ENCODE data around the gene RPUSD3. TPM values are rescaled to one million over a fixed set of nuclear protein-coding genes. Genes with fewer than 3 reads are reported as not detected.
A peak's percentile ranks its signal among the peaks of the same experiment; 100 is the strongest.
"Not testable (repeated sequence)": the region's sequence is repeated elsewhere in the genome, so short reads cannot be mapped to it uniquely, and the experiment has no call there.

RPUSD3 gene
- polyA plus RNA-seq, 2 of the 4 experiments (the other 2 are of a cell fraction) = 38.9 to 44.5 TPM

DNA sequence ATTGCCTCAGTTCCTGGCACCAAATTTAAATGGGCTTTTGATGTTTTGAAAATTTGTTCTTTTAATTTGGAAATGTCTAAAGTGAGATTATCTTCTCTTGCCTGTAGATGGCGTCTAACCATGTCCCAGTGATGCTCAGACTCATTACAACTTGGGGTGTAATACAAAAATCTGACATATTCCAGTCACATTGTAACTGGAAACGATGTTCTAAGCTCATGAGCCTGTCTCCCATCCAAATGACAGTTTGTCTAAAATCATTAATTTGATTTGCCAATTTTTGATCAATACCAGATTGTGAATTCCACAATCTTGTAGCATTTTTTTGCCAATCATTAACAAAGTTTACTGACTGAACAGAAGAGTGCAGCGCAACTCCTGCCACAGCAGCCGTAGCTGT lies 5.1 kb upstream of the RPUSD3 start:
- WGBS (ENCODE audit: missing lambda C conversion rate) = 32% methylated on average over 4 of the region's 4 CpGs
- not testable (repeated sequence) for FAIRE-seq, ATAC-seq

GRCh38 chr3:9847870-9848269 lies 4.1 kb upstream of the RPUSD3 start:
- POLR2A ChIA-PET; ATAC-seq; H3K4me1 ChIP-seq; FAIRE-seq; H3K4me2 ChIP-seq; DNase-seq (ENCODE audit: low read depth in 1 of 2, low spot score in 1 of 2); H3K27ac ChIP-seq; H3K9me3 ChIP-seq; H3K4me3 ChIP-seq: not testable (repeated sequence)
- WGBS (ENCODE audit: missing lambda C conversion rate) = 29% methylated on average over 8 of the region's 9 CpGs
- CTCF ChIA-PET = interaction anchor here (0.6 to 3.2 kb wide), 15 partner anchors 9 to 143 kb away, joined by 3 to 30 read pairs (median 5); partner anchors contain the start of gene CIDEC

More for the DNA sequence above, 5.1 kb upstream of the RPUSD3 start:
- POLR2A ChIA-PET = interaction anchor here (0.6 kb wide), 1 partner anchor 317 kb away, joined by 5 read pairs; no protein-coding TSS in a partner anchor
- H3K27ac ChIP-seq, H3K9me3 ChIP-seq, H3K4me3 ChIP-seq, H3K4me1 ChIP-seq, H3K4me2 ChIP-seq: not testable (repeated sequence)
- DNase-seq (ENCODE audit: low read depth in 1 of 2, low spot score in 1 of 2) = peak in 1 of 2 experiments; percentile 34
- CTCF ChIA-PET = interaction anchor here (0.7 to 3.2 kb wide), 21 partner anchors 9 to 142 kb away, joined by 3 to 19 read pairs (median 4); partner anchors contain the start of genes CIDEC, CRELD1 and IL17RC
- peak; percentile 70 for TF ChIP-seq CTCF (IDR thresholded peaks at IDR 0.05)
- TF ChIP-seq SMC3 (IDR thresholded peaks at IDR 0.05) = peak; percentile 70
- peak; percentile 66 to 72 for TF ChIP-seq RAD21 (conservative IDR thresholded peaks at IDR 0.05 in 1 of 2, IDR thresholded peaks at IDR 0.05 in 1 of 2)

DNA sequence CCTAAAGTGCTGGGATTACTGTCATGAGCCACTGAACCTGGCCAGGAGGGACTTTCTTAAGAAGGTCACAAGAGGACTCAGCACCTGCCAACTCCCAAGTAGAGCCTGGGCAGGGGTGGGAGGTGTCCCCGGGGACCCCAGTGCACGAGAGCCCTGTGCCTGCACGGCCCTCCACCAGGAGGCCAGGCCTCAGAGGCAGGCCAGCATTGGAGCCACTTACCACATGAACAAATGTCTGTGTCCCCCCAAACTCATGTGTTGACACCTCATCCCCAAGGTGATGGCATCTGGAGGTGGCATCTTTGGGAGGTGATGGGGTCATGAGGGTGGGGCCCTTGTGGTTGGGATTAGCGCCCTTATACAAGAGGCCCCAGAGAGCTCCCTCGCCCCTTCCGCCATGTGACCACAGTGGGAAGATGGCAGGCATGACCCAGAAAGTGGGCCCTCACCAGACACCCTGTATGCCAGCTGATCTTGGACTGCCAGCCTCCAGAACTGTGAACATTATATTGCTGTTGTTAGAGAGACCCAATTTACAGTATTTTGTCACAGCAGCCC lies 3.2 kb upstream of the RPUSD3 start:
- WGBS (ENCODE audit: missing lambda C conversion rate) = 88% methylated on average over 5 of the region's 6 CpGs
- ChIA-PET POLR2A (interaction anchor here (0.6 kb wide), 1 partner anchor 120 kb away, joined by 3 read pairs; no protein-coding TSS in a partner anchor), CTCF (interaction anchor here (0.6 to 4.9 kb wide), 8 partner anchors 14 to 131 kb away, joined by 3 to 30 read pairs (median 4); partner anchors contain the start of gene CRELD1)
- FAIRE-seq (no peak), DNase-seq (ENCODE audit: low read depth in 1 of 2, low spot score in 1 of 2) (no peak), ATAC-seq (no peak)
- H3K9me3 ChIP-seq = no peaks in the 10 kb centered on the region
- H3K27ac ChIP-seq = no peak overlapping the region
- peaks cover 11% of the 10 kb centered on the region; the same call in 2 of the 3 replicates for H3K4me1 ChIP-seq
- TF ChIP-seq HES2 (IDR thresholded peaks at IDR 0.05) = no peak
- no peak for TF ChIP-seq SMC3 (IDR thresholded peaks at IDR 0.05)
- no peak for TF ChIP-seq NFE2L2 (conservative IDR thresholded peaks at IDR 0.05; ENCODE audit: low read length)
- no peak for TF ChIP-seq CBX8 (IDR thresholded peaks at IDR 0.05)
- no peak for TF ChIP-seq EP300 (IDR thresholded peaks at IDR 0.05)
- no peak for TF ChIP-seq HOXB5 (CRISPR knock-in tag; IDR thresholded peaks at IDR 0.05)
- no peak for TF ChIP-seq CEBPB (IDR thresholded peaks at IDR 0.05)
- no peak for TF ChIP-seq HMGXB4 (CRISPR knock-in tag; IDR thresholded peaks at IDR 0.05; ENCODE audit: borderline replicate concordance)
- no peak for TF ChIP-seq MYC (IDR thresholded peaks at IDR 0.05; ENCODE audit: borderline replicate concordance, low read length)
- TF ChIP-seq HEYL (CRISPR knock-in tag; IDR thresholded peaks at IDR 0.05) = no peak
- no peak for TF ChIP-seq PHF8 (IDR thresholded peaks at IDR 0.05; ENCODE audit: borderline replicate concordance, low read depth)
- no peak for TF ChIP-seq MAFK (IDR thresholded peaks at IDR 0.05; ENCODE audit: partially characterized antibody)
- TF ChIP-seq RFX5 (IDR thresholded peaks at IDR 0.05) = no peak
- TF ChIP-seq MAX (IDR thresholded peaks at IDR 0.05) = no peak
- TF ChIP-seq FOSL2 (IDR thresholded peaks at IDR 0.05) = no peak
- no peak for TF ChIP-seq FOSL2 (CRISPR knock-in tag; IDR thresholded peaks at IDR 0.05)
- no peak for TF ChIP-seq RAD21 (conservative IDR thresholded peaks at IDR 0.05 in 1 of 2, IDR thresholded peaks at IDR 0.05 in 1 of 2)
- TF ChIP-seq CTCF (IDR thresholded peaks at IDR 0.05) = no peak
- no peak for TF ChIP-seq POLR2AphosphoS2 (conservative IDR thresholded peaks at IDR 0.05; ENCODE audit: low read length)
- TF ChIP-seq CHD4 (IDR thresholded peaks at IDR 0.05; ENCODE audit: borderline replicate concordance) = no peak
- TF ChIP-seq, protein P1, sequence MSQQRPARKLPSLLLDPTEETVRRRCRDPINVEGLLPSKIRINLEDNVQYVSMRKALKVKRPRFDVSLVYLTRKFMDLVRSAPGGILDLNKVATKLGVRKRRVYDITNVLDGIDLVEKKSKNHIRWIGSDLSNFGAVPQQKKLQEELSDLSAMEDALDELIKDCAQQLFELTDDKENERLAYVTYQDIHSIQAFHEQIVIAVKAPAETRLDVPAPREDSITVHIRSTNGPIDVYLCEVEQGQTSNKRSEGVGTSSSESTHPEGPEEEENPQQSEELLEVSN (IDR thresholded peaks at IDR 0.05; ENCODE audit: borderline replicate concordance, low read depth) = no peak
- no peak overlapping the region for H3K4me2 ChIP-seq
- H3K4me3 ChIP-seq = no peak overlapping the region
